Mononuclear cell (primary cell): ENCODE measurements around the gene CRHR1. TPM values are rescaled to one million over a fixed set of nuclear protein-coding genes. Genes with fewer than 3 reads are reported as not detected.
"Not testable (repeated sequence)": the region's sequence is repeated elsewhere in the genome, so short reads cannot be mapped to it uniquely, and the experiment has no call there.

Experiments
- H3K27me3 ChIP-seq: 2 replicates; pipeline ENCODE4 v1.6.0; 2011; ENCODE audit warnings: low read length, control low read depth; ENCODE audit not compliant: insufficient read depth
- H3K4me1 ChIP-seq: 2 replicates; pipeline ENCODE4 v1.5.1; 2011; ENCODE audit warnings: mild to moderate bottlenecking, low read length, control low read depth; ENCODE audit not compliant: insufficient read depth
- H3K4me3 ChIP-seq: 2 replicates; pipeline ENCODE4 v1.5.1; 2011; ENCODE audit warnings: mild to moderate bottlenecking, low read length, moderate library complexity
- H3K9me3 ChIP-seq: 2 replicates; pipeline ENCODE4 v1.5.1; 2011; ENCODE audit warnings: low read depth, mild to moderate bottlenecking, control low read depth, low read length
- total RNA-seq: library from RNA; depleted of rRNA; stranded (reverse); fragments of >200 nt; gene quantifications from one replicate; pipeline ENCODE4 v1.2.3, GENCODE V29; 2012

Gene CRHR1
- total RNA-seq = not detected

- H3K27me3 ChIP-seq = peaks cover 65% of the 10 kb centered on the region
- peaks cover 7% of the 10 kb centered on the region for H3K4me1 ChIP-seq
- no peaks in the 10 kb centered on the region for H3K9me3 ChIP-seq
- no peak within 1 kb of the TSS for H3K4me3 ChIP-seq
These were observed at the start of gene CRHR1 for GRCh38 chr17:45784293-45784740. Gene CRHR1, plus strand, starts transcription at chr17:45784320. Its CDS starts 225 bp downstream, at chr17:45784545.

GRCh38 chr17:45734598-45734997 lies 49.5 kb upstream of the CRHR1 start:
- H3K4me3 ChIP-seq = no peak overlapping the region
- no peaks in the 10 kb centered on the region for H3K4me1 ChIP-seq
- H3K9me3 ChIP-seq = peaks cover 6% of the 10 kb centered on the region
- peaks cover 3% of the 10 kb centered on the region for H3K27me3 ChIP-seq

GRCh38 chr17:45735488-45735887 lies 48.6 kb upstream of the CRHR1 start:
- Histone ChIP-seq H3K27me3 (peaks cover 3% of the 10 kb centered on the region), H3K4me3 (no peak overlapping the region), H3K4me1 (no peaks in the 10 kb centered on the region), H3K9me3 (peaks cover 6% of the 10 kb centered on the region)

GRCh38 chr17:45739786-45740185 lies 44.3 kb upstream of the CRHR1 start:
- H3K9me3 ChIP-seq = no peaks in the 10 kb centered on the region
- H3K4me3 ChIP-seq = no peak overlapping the region
- no peaks in the 10 kb centered on the region for H3K27me3 ChIP-seq
- H3K4me1 ChIP-seq = no peaks in the 10 kb centered on the region

- H3K27me3 ChIP-seq = no peaks in the 10 kb centered on the region
- no peaks in the 10 kb centered on the region for H3K9me3 ChIP-seq
- H3K4me3 ChIP-seq = no peak overlapping the region
- no peaks in the 10 kb centered on the region for H3K4me1 ChIP-seq
These were observed 43.4 kb upstream of the CRHR1 start for GRCh38 chr17:45740553-45741330.

GRCh38 chr17:45742251-45742650 lies 41.9 kb upstream of the CRHR1 start:
- no peaks in the 10 kb centered on the region for H3K4me1 ChIP-seq
- no peaks in the 10 kb centered on the region for H3K9me3 ChIP-seq
- H3K4me3 ChIP-seq = no peak overlapping the region
- H3K27me3 ChIP-seq = no peaks in the 10 kb centered on the region

GRCh38 chr17:45743626-45744326 lies 40.3 kb upstream of the CRHR1 start:
- no peak overlapping the region for H3K4me3 ChIP-seq
- H3K27me3 ChIP-seq = no peaks in the 10 kb centered on the region
- H3K4me1 ChIP-seq = no peaks in the 10 kb centered on the region
- H3K9me3 ChIP-seq = no peaks in the 10 kb centered on the region

- H3K27me3 ChIP-seq, H3K4me1 ChIP-seq, H3K4me3 ChIP-seq, H3K9me3 ChIP-seq: not testable (repeated sequence)
These were observed 39.3 kb upstream of the CRHR1 start for GRCh38 chr17:45744826-45745225.

GRCh38 chr17:45745601-45746494 lies 38.3 kb upstream of the CRHR1 start:
- Histone ChIP-seq H3K9me3 (no peaks in the 10 kb centered on the region), H3K4me1 (no peaks in the 10 kb centered on the region), H3K4me3 (no peak overlapping the region), H3K27me3 (no peaks in the 10 kb centered on the region)

GRCh38 chr17:45747911-45748310 lies 36.2 kb upstream of the CRHR1 start:
- no peaks in the 10 kb centered on the region for H3K9me3 ChIP-seq
- H3K27me3 ChIP-seq = no peaks in the 10 kb centered on the region
- no peak overlapping the region for H3K4me3 ChIP-seq
- no peaks in the 10 kb centered on the region for H3K4me1 ChIP-seq

- Histone ChIP-seq H3K4me3 (no peak overlapping the region), H3K27me3 (no peaks in the 10 kb centered on the region), H3K4me1 (no peaks in the 10 kb centered on the region), H3K9me3 (no peaks in the 10 kb centered on the region)
These were observed 35.3 kb upstream of the CRHR1 start for GRCh38 chr17:45748731-45749310.

GRCh38 chr17:45749831-45750335 lies 34.2 kb upstream of the CRHR1 start:
- no peaks in the 10 kb centered on the region for H3K27me3 ChIP-seq
- H3K4me1 ChIP-seq = no peaks in the 10 kb centered on the region
- no peak overlapping the region for H3K4me3 ChIP-seq

GRCh38 chr17:45750779-45751440 lies 33.2 kb upstream of the CRHR1 start:
- no peaks in the 10 kb centered on the region for H3K9me3 ChIP-seq
- H3K4me3 ChIP-seq = no peak overlapping the region
- no peaks in the 10 kb centered on the region for H3K4me1 ChIP-seq
- no peaks in the 10 kb centered on the region for H3K27me3 ChIP-seq

More at GRCh38 chr17:45749831-45750335, 34.2 kb upstream of the CRHR1 start:
- no peaks in the 10 kb centered on the region for H3K9me3 ChIP-seq

- Histone ChIP-seq H3K9me3 (no peaks in the 10 kb centered on the region), H3K27me3 (no peaks in the 10 kb centered on the region), H3K4me1 (no peaks in the 10 kb centered on the region), H3K4me3 (no peak overlapping the region)
These were observed 32.7 kb upstream of the CRHR1 start for GRCh38 chr17:45751466-45751865.
